GM12801 (cell line): Measurements from ENCODE around the gene PDE11A.

ENCODE experiments used
- CTCF ChIP-seq: IDR thresholded peaks from one replicate; pipeline ENCODE4 v1.5.1; 2011; ENCODE audit warnings: control low read depth; ENCODE audit not compliant: insufficient read length; ENCODE audit errors: extremely low read depth

Gene PDE11A

GRCh38 chr2:177806025-177806424, 266.6 kb downstream of the PDE11A start:
- no peak for TF ChIP-seq CTCF

GRCh38 chr2:177799531-177799930, 273.0 kb downstream of the PDE11A start:
- TF ChIP-seq CTCF, result no peak

- no peak for TF ChIP-seq CTCF
These were observed 274.8 kb downstream of the PDE11A start for GRCh38 chr2:177797808-177798207.

- no peak for TF ChIP-seq CTCF
These were observed 275.7 kb downstream of the PDE11A start for GRCh38 chr2:177796654-177797415.

- TF ChIP-seq CTCF, result no peak
These were observed 276.6 kb downstream of the PDE11A start for GRCh38 chr2:177796011-177796410.

- no peak for TF ChIP-seq CTCF
These were observed 287.9 kb downstream of the PDE11A start for GRCh38 chr2:177784745-177785067.

GRCh38 chr2:177783835-177784744, 288.5 kb downstream of the PDE11A start:
- TF ChIP-seq CTCF, result no peak
